ENCODE measurements around the gene SLC6A19.

DNA sequence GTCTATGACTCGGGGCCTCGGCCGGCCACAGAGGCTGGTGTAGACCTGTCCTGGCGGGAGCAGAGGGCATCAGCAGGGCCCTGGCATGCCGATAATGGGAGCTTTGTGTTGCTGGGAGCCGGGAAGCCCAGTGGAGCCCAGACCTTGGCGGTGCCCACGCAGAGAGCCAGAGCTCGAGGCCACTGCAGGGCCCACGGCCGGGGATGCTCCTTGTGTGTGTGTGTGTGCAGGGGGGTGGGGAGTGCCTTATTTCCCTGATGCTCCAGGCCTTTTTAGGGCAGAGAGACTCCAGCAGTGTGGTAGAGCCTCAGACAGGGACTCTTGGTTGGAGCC lies 18.3 kb downstream of the SLC6A19 start:
- no peak for TF ChIP-seq POLR2A (IDR thresholded peaks at IDR 0.05)
- TF ChIP-seq, protein P1, sequence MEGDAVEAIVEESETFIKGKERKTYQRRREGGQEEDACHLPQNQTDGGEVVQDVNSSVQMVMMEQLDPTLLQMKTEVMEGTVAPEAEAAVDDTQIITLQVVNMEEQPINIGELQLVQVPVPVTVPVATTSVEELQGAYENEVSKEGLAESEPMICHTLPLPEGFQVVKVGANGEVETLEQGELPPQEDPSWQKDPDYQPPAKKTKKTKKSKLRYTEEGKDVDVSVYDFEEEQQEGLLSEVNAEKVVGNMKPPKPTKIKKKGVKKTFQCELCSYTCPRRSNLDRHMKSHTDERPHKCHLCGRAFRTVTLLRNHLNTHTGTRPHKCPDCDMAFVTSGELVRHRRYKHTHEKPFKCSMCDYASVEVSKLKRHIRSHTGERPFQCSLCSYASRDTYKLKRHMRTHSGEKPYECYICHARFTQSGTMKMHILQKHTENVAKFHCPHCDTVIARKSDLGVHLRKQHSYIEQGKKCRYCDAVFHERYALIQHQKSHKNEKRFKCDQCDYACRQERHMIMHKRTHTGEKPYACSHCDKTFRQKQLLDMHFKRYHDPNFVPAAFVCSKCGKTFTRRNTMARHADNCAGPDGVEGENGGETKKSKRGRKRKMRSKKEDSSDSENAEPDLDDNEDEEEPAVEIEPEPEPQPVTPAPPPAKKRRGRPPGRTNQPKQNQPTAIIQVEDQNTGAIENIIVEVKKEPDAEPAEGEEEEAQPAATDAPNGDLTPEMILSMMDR (IDR thresholded peaks at IDR 0.05), result no peak

All from prostate gland (tissue), 2 donors.